Activated CD8-positive, alpha-beta T cell treated with anti-CD3 and anti-CD28 coated beads for 36 hours (primary cell): ENCODE measurements around the gene SLC35G3. TPM values are rescaled to one million over a fixed set of nuclear protein-coding genes. Genes with fewer than 3 reads are reported as not detected.
"Not testable (repeated sequence)": the region's sequence is repeated elsewhere in the genome, so short reads cannot be mapped to it uniquely, and the experiment has no call there.

ENCODE experiments used
- ATAC-seq: fragments of 200-7000 bp; cut with Tn5 transposase; one replicate; pipeline ENCODE4 v1.10.0; 2021; ENCODE audit warnings: mild to moderate bottlenecking, moderate library complexity
- CTCF ChIA-PET: fragments of 350-600 bp; sonication (Branson Sonifier 250); formaldehyde crosslinking; loops from one replicate; lab custom pipeline; 2021; ENCODE audit warnings: antibody characterized with exemption; lab: Charles Lee
- POLR2A ChIA-PET: fragments of 350-600 bp; sonication (Branson Sonifier 250); formaldehyde crosslinking; loops from one replicate; lab custom pipeline; 2021; ENCODE audit warnings: antibody characterized with exemption; lab: Charles Lee
- DNase-seq: peaks from one replicate; pipeline ENCODE4 v3.0.0-alpha.2; 2020
- H3K27ac Mint-ChIP-seq: one replicate; pipeline ENCODE4 v1.8.0; 2021; ENCODE audit warnings: mild to moderate bottlenecking, mixed read lengths
- H3K27me3 Mint-ChIP-seq: one replicate; pipeline ENCODE4 v1.8.0; 2021; ENCODE audit warnings: mixed read lengths
- H3K36me3 Mint-ChIP-seq: one replicate; pipeline ENCODE4 v1.8.0; 2021; ENCODE audit warnings: low read depth, mixed read lengths
- H3K4me1 Mint-ChIP-seq: one replicate; pipeline ENCODE4 v1.8.0; 2021; ENCODE audit warnings: low read depth, mixed read lengths
- H3K4me3 Mint-ChIP-seq: one replicate; pipeline ENCODE4 v1.8.0; 2021; ENCODE audit warnings: mild to moderate bottlenecking, moderate library complexity, mixed read lengths
- H3K9me3 Mint-ChIP-seq: one replicate; pipeline ENCODE4 v1.8.0; 2021; ENCODE audit warnings: mixed read lengths
- CTCF ChIP-seq: fragments of 200-600 bp; IDR thresholded peaks from one replicate; pipeline ENCODE4 v1.8.0; 2022; ENCODE audit warnings: antibody characterized with exemption, mild to moderate bottlenecking
- intact Hi-C: fragments of 100-400 bp; cut with micrococcal nuclease; formaldehyde crosslinking; loops from one replicate; pipeline ENCODE4 v1.10.0; 2022
- total RNA-seq, 2 experiments: library from RNA; stranded (reverse); gene quantifications; one replicate each; pipeline ENCODE4 v1.2.3, GENCODE V29; 2021

SLC35G3 gene
- total RNA-seq, 2 experiments from 2014 or later: not detected

- POLR2A ChIA-PET: interaction anchor here (0.6 to 1.6 kb wide), 6 partner anchors 16 to 638 kb away, joined by 3 to 7 read pairs (median 4); partner anchors contain the start of gene SLFN5
- TF ChIP-seq CTCF: no peak
- peak overlapping the region; percentile 71 for H3K27ac Mint-ChIP-seq
- DNase-seq (peak; percentile 49), ATAC-seq (peak; percentile 55)
- no peaks in the 10 kb centered on the region for H3K27me3 Mint-ChIP-seq
- peaks cover 70% of the 10 kb centered on the region for H3K4me1 Mint-ChIP-seq
- no peaks in the 10 kb centered on the region for H3K9me3 Mint-ChIP-seq
- H3K36me3 Mint-ChIP-seq: no peaks in the 10 kb centered on the region
- intact Hi-C loops: no loop called here
- H3K4me3 Mint-ChIP-seq: peak overlapping the region; percentile 37
- CTCF ChIA-PET: interaction anchor here (0.9 to 2.1 kb wide), 2 partner anchors 26 to 52 kb away, joined by 5 read pairs; no protein-coding TSS in a partner anchor
These were observed 6.1 kb downstream of the SLC35G3 start for GRCh38 chr17:35188111-35188510.

- Mint-ChIP-seq H3K36me3 (no peaks in the 10 kb centered on the region), H3K4me1 (peaks cover 70% of the 10 kb centered on the region), H3K27ac (no peak overlapping the region), H3K4me3 (no peak overlapping the region), H3K27me3 (no peaks in the 10 kb centered on the region), H3K9me3 (no peaks in the 10 kb centered on the region)
- intact Hi-C loops: no loop called here
- CTCF ChIA-PET: interaction anchor here (0.9 to 2.1 kb wide), 2 partner anchors 27 to 53 kb away, joined by 5 read pairs; no protein-coding TSS in a partner anchor
- POLR2A ChIA-PET: interaction anchor here (0.6 to 1.6 kb wide), 6 partner anchors 15 to 470 kb away, joined by 3 to 7 read pairs (median 3); partner anchors contain the start of gene SLFN5
- no peak for ATAC-seq
- no peak for TF ChIP-seq CTCF
- DNase-seq: no peak
These were observed 6.7 kb downstream of the SLC35G3 start for GRCh38 chr17:35187481-35187880.

GRCh38 chr17:35185849-35186248 is 8.3 kb downstream of the SLC35G3 start:
- Mint-ChIP-seq H3K4me1 (peaks cover 67% of the 10 kb centered on the region), H3K27me3 (no peaks in the 10 kb centered on the region), H3K9me3 (no peaks in the 10 kb centered on the region), H3K27ac (no peak overlapping the region), H3K36me3 (no peaks in the 10 kb centered on the region), H3K4me3 (no peak overlapping the region)
- intact Hi-C loops: no loop called here
- peak; percentile 60 for ATAC-seq
- POLR2A ChIA-PET: interaction anchor here (0.6 kb wide), 1 partner anchor 56 kb away, joined by 3 read pairs; no protein-coding TSS in a partner anchor
- CTCF ChIA-PET: interaction anchor here (1.0 kb wide), 1 partner anchor 53 kb away, joined by 3 read pairs; no protein-coding TSS in a partner anchor
- TF ChIP-seq CTCF: no peak
- DNase-seq: peak; percentile 48

- Mint-ChIP-seq H3K9me3 (peaks cover 3% of the 10 kb centered on the region), H3K27ac (no peak overlapping the region), H3K27me3 (no peaks in the 10 kb centered on the region), H3K4me3 (no peak overlapping the region), H3K4me1 (peaks cover 69% of the 10 kb centered on the region), H3K36me3 (no peaks in the 10 kb centered on the region)
- POLR2A ChIA-PET: no interaction called here
- ATAC-seq (no peak), DNase-seq (no peak)
- intact Hi-C loops: no loop called here
- TF ChIP-seq CTCF: no peak
- CTCF ChIA-PET: interaction anchor here (0.7 to 1.6 kb wide), 5 partner anchors 18 to 378 kb away, joined by 3 to 8 read pairs (median 3); partner anchors contain the start of gene SLFN12L
These were observed 9.9 kb downstream of the SLC35G3 start for GRCh38 chr17:35184274-35184673.

- TF ChIP-seq CTCF: no peak
- Mint-ChIP-seq H3K4me3 (no peak overlapping the region), H3K36me3 (peaks cover 5% of the 10 kb centered on the region), H3K4me1 (peaks cover 67% of the 10 kb centered on the region), H3K9me3 (peaks cover 8% of the 10 kb centered on the region), H3K27me3 (no peaks in the 10 kb centered on the region), H3K27ac (no peak overlapping the region)
- peak; percentile 48 for DNase-seq
- peak; percentile 34 for ATAC-seq
- intact Hi-C loops: no loop called here
- ChIA-PET CTCF (interaction anchor here (0.7 to 1.6 kb wide), 7 partner anchors 17 to 565 kb away, joined by 3 to 8 read pairs (median 3); partner anchors contain the start of gene SLFN12L), POLR2A (interaction anchor here (1.1 kb wide), 1 partner anchor 30 kb away, joined by 3 read pairs; no protein-coding TSS in a partner anchor)
These were observed 10.9 kb downstream of the SLC35G3 start for GRCh38 chr17:35183332-35183731.

GRCh38 chr17:35179379-35179778 is 14.8 kb downstream of the SLC35G3 start:
- DNase-seq, H3K27ac Mint-ChIP-seq, CTCF ChIA-PET, H3K4me3 Mint-ChIP-seq, H3K27me3 Mint-ChIP-seq, ATAC-seq: not testable (repeated sequence)
- H3K36me3 Mint-ChIP-seq: peaks cover 11% of the 10 kb centered on the region
- peaks cover 71% of the 10 kb centered on the region for H3K4me1 Mint-ChIP-seq
- H3K9me3 Mint-ChIP-seq: peaks cover 11% of the 10 kb centered on the region
- intact Hi-C loops: loop anchor here (5.0 to 10.0 kb wide), 2 partner anchors 33 to 565 kb away; no protein-coding TSS in a partner anchor
- POLR2A ChIA-PET: interaction anchor here (1.6 kb wide), 1 partner anchor 357 kb away, joined by 3 read pairs; no protein-coding TSS in a partner anchor
